GM10248 (cell line): ENCODE measurements around the gene CABP7.

Experiments
- CTCF ChIA-PET: fragments of 300-600 bp; sonication (Branson Sonifier 250); formaldehyde crosslinking; extraction: SDS; loops from one replicate; lab custom pipeline; 2021; ENCODE audit warnings: antibody characterized with exemption; lab: Yijun Ruan, JAX
- POLR2A ChIA-PET: fragments of 350-650 bp; sonication (Branson Sonifier 250); formaldehyde crosslinking; extraction: SDS; loops from one replicate; lab custom pipeline; 2020; ENCODE audit warnings: antibody characterized with exemption; lab: Yijun Ruan, JAX
- DNase-seq: peaks from one replicate; pipeline ENCODE4 v3.0.0; 2012; ENCODE audit errors: extremely low spot score
- CTCF ChIP-seq: IDR thresholded peaks from 2 replicates; pipeline ENCODE4 v1.5.1; 2012; ENCODE audit warnings: mild to moderate bottlenecking, low read depth; ENCODE audit errors: extremely low read depth, missing control alignments, control extremely low read depth

Gene CABP7

GRCh38 chr22:29712119-29712518 lies 7.7 kb upstream of the CABP7 start:
- CTCF ChIA-PET: interaction anchor here (1.4 kb wide), 1 partner anchor 293 kb away, joined by 4 read pairs; no protein-coding TSS in a partner anchor
- DNase-seq: no peak
- TF ChIP-seq CTCF: no peak
- POLR2A ChIA-PET: no interaction called here

GRCh38 chr22:29713156-29713727 lies 6.6 kb upstream of the CABP7 start:
- no peak for TF ChIP-seq CTCF
- CTCF ChIA-PET: no interaction called here
- no peak for DNase-seq
- POLR2A ChIA-PET: no interaction called here

DNA sequence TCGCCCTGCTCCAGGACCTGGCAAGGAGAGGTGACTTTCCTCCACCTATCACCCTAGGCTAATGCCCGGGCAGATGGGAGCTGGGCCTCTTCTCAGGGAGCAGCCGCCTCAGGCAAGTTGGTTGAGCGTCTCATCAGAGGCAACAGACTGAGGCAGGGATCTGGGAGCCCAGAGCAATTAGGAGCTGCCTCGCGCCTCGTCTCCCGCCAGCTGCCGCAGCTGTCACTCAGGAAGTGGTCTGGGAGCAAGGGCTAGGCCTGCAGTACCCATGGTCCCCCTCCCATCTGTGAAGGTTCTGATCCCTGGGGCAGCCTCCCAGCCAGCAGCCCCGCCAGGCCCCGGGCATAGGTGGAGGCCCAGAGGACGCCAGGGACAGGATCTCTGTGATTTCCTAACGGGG lies 4.6 kb upstream of the CABP7 start:
- ChIA-PET CTCF (no interaction called here), POLR2A (no interaction called here)
- no peak for TF ChIP-seq CTCF
- DNase-seq: no peak

- DNase-seq: no peak
- ChIA-PET CTCF (interaction anchor here (1.3 kb wide), 1 partner anchor 290 kb away, joined by 4 read pairs; no protein-coding TSS in a partner anchor), POLR2A (no interaction called here)
- TF ChIP-seq CTCF: no peak
These were observed 4.1 kb upstream of the CABP7 start for GRCh38 chr22:29715705-29716104.

DNA sequence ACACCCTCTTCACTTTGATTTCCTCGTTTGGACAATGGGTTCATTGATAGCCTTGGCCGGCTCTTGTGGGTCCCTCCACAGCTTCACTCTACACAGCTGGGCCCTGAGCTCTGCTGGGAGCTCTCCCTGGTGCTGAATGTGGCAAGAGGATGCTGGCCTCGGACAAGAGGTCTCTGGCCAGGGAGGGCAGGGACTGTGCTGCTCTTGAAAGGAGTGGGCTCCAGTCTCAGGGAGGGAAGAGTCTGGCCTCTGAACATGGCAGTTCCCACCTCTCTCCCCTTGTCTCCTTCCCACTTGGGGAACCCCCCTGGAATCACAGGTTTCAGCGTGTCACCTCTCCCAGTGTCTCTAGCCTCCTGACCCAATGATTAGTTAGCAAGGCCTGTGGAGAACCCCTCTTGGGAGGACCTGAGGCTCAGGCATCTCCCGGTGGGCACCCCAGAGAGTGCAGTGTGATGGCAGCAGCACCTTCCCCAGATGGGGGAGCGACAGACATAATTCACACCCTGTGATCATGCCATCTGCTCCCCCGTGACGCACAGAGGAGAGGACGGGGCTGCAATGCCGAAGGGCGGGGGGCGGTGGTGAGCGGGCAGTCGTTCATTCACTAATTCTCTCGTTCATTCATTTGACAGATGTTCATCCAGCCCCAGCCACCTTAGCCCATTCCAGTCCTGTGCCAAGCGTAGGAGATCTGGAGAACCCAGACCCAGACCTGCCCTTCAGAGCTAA lies 2.8 kb upstream of the CABP7 start:
- CTCF ChIA-PET: interaction anchor here (0.6 to 1.4 kb wide), 4 partner anchors 16 to 288 kb away, joined by 3 to 4 read pairs (median 3); no protein-coding TSS in a partner anchor
- TF ChIP-seq CTCF: no peak
- peak; percentile 55 for DNase-seq
- POLR2A ChIA-PET: no interaction called here

DNA sequence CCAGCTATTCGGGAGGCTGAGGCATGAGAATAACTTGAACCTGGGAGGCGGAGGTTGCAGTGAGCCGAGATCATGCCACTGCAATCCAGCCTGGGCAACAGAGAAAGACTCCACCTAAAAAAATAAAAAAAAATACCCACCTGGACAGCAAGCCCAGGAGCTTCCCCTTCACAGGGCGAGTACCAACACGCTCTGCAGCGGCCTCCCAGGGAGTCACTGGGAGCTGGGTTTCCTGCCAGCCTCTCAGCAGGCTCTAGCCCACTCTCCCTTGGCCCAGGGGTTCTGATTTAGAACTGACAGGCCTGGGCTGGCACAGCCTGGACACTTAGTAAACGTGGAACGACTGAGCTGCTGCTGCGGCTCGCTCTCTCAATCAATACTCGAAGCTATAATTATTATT lies 2.0 kb upstream of the CABP7 start:
- ChIA-PET CTCF (interaction anchor here (0.6 to 1.4 kb wide), 3 partner anchors 10 to 287 kb away, joined by 3 to 5 read pairs (median 3); no protein-coding TSS in a partner anchor), POLR2A (no interaction called here)
- no peak for TF ChIP-seq CTCF
- DNase-seq: no peak
